Mucosa of descending colon (tissue), 3 donors: Measurements from ENCODE around the gene AFAP1. TPM values are rescaled to one million over a fixed set of nuclear protein-coding genes. Genes with fewer than 3 reads are reported as not detected.
A peak's percentile ranks its signal among the peaks of the same experiment; 100 is the strongest.

ENCODE experiments used
- ATAC-seq: fragments of 200-7000 bp; cut with Tn5 transposase; one replicate; pipeline ENCODE4 v1.9.1; 2020; ENCODE audit warnings: mild to moderate bottlenecking, moderate library complexity
- DNase-seq, 3 donors: peaks; one replicate each; pipeline ENCODE4 v3.0.0-alpha.2; 2020
- H3K36me3 ChIP-seq: fragments of 200-600 bp; one replicate; pipeline ENCODE4 v1.8.0; 2021; ENCODE audit warnings: low read depth, mild to moderate bottlenecking
- H3K4me1 ChIP-seq: fragments of 200-600 bp; one replicate; pipeline ENCODE4 v1.8.0; 2021; ENCODE audit warnings: low read depth, mild to moderate bottlenecking
- H3K4me3 ChIP-seq: fragments of 200-600 bp; one replicate; pipeline ENCODE4 v1.8.0; 2021; ENCODE audit warnings: mild to moderate bottlenecking
- H3K9me3 ChIP-seq: fragments of 200-600 bp; one replicate; pipeline ENCODE4 v1.8.0; 2021; ENCODE audit warnings: mild to moderate bottlenecking
- CTCF ChIP-seq: fragments of 200-600 bp; IDR thresholded peaks from one replicate; pipeline ENCODE4 v1.8.0; 2022; ENCODE audit warnings: antibody characterized with exemption, mild to moderate bottlenecking
- intact Hi-C, 2 donors: fragments of 100-400 bp; cut with DNase I in 1 of 2; cut with micrococcal nuclease in 1 of 2; formaldehyde crosslinking; loops; one replicate each; pipeline versions ENCODE4 v1.11.0 to v1.11.1; 2022; cut with DNase I, micrococcal nuclease
- total RNA-seq, 3 donors: library from RNA; stranded (reverse); fragmentation: NEBNext Ultra II Directional in 2 of 3; extraction: Animal tissue kit (Norgen Biotek cat#: 25700) in 2 of 3; gene quantifications; one replicate each; pipeline versions ENCODE4 v1.2.1 to v1.2.4, GENCODE V29; 2021 to 2023
- donor health status: DM: no; HTN: no; CAD: no; lungs with moderate emphysema.
- donor health status: DM: no; HTN: no; CAD: no.
- donor health status: DM: no; HTN: yes; CAD: no.

Gene AFAP1
- total RNA-seq, 3 donors from 2014 or later: 31.4 to 59.1 (median 37.1) TPM

- no peak overlapping the region for H3K4me3 ChIP-seq
- peak; percentile 32 for ATAC-seq
- DNase-seq: no peak
- no peaks in the 10 kb centered on the region for H3K36me3 ChIP-seq
- no peak for TF ChIP-seq CTCF
- peaks cover 11% of the 10 kb centered on the region for H3K4me1 ChIP-seq
- H3K9me3 ChIP-seq: peaks cover 7% of the 10 kb centered on the region
- intact Hi-C loops: no loop called here
These were observed 47.2 kb downstream of the AFAP1 start for GRCh38 chr4:7892212-7893019.

- Histone ChIP-seq H3K36me3 (no peaks in the 10 kb centered on the region), H3K4me3 (no peak overlapping the region), H3K9me3 (peaks cover 7% of the 10 kb centered on the region), H3K4me1 (peaks cover 18% of the 10 kb centered on the region)
- no peak for DNase-seq
- intact Hi-C loops: no loop called here
- no peak for TF ChIP-seq CTCF
- ATAC-seq: peak; percentile 21
These were observed 48.8 kb downstream of the AFAP1 start for GRCh38 chr4:7890635-7891393.

- DNase-seq: no peak
- no peak overlapping the region for H3K4me3 ChIP-seq
- ATAC-seq: no peak
- H3K9me3 ChIP-seq: peaks cover 7% of the 10 kb centered on the region
- TF ChIP-seq CTCF: no peak
- peaks cover 18% of the 10 kb centered on the region for H3K4me1 ChIP-seq
- no peaks in the 10 kb centered on the region for H3K36me3 ChIP-seq
- intact Hi-C loops: no loop called here
These were observed 52.2 kb downstream of the AFAP1 start for GRCh38 chr4:7887436-7887835.

- no peak for TF ChIP-seq CTCF
- no peak overlapping the region for H3K4me3 ChIP-seq
- ATAC-seq (no peak), DNase-seq (no peak)
- no peaks in the 10 kb centered on the region for H3K36me3 ChIP-seq
- peaks cover 13% of the 10 kb centered on the region for H3K4me1 ChIP-seq
- peaks cover 7% of the 10 kb centered on the region for H3K9me3 ChIP-seq
- intact Hi-C loops: no loop called here
These were observed 53.4 kb downstream of the AFAP1 start for GRCh38 chr4:7886007-7886973.
